HepG2 (cell line): ENCODE measurements around the gene ABL2. TPM values are rescaled to one million over a fixed set of nuclear protein-coding genes. Genes with fewer than 3 reads are reported as not detected.

Experiments
- ATAC-seq: fragments of 200-7000 bp; cut with Tn5 transposase; 3 replicates; pipeline ENCODE4 v1.9.1; 2020; ENCODE audit warnings: mild to moderate bottlenecking, moderate library complexity
- BruUV-seq: library from RNA; stranded (reverse); fragments of 400-500 nt; replicated peaks from 2 replicates; lab custom pipeline; 2021; lab: Mats Ljungman, UMichigan
- CTCF ChIA-PET: fragments of 300-600 bp; formaldehyde crosslinking; extraction: SDS; loops from one replicate; lab custom pipeline; 2021; ENCODE audit warnings: low total read pairs, inconsistent platforms, low intra/inter-chr PET ratio; lab: Yijun Ruan, JAX
- POLR2A ChIA-PET: fragments of 350-600 bp; sonication (Branson Sonifier 250); formaldehyde crosslinking; loops from one replicate; lab custom pipeline; 2020; ENCODE audit warnings: antibody characterized with exemption, inconsistent platforms; lab: Yijun Ruan, JAX
- DNase-seq: peaks from one replicate; pipeline ENCODE4 v3.0.0-alpha.2; 2015; ENCODE audit warnings: low spot score
- FAIRE-seq: peaks from 3 replicates; lab custom pipeline; 2011; peaks lifted over from hg19 to GRCh38; lab: Jason Lieb, UNC
- H2AFZ ChIP-seq: one replicate; pipeline ENCODE4 v1.6.1; 2011; ENCODE audit warnings: low read length, inconsistent platforms
- H3K27ac ChIP-seq: fragments of 300-600 bp; 3 replicates; pipeline ENCODE4 v1.8.0; 2011; ENCODE audit warnings: mixed run types, mild to moderate bottlenecking, mixed read lengths, low read length, inconsistent platforms; ENCODE audit not compliant: insufficient read depth; ENCODE audit errors: extremely low read length
- H3K27me3 ChIP-seq, 2 experiments: fragments of 200-600 bp in 1 of 2; 2 replicates in 1 of 2; 3 replicates in 1 of 2; pipeline versions ENCODE4 v1.6.0 to v1.8.0; 2011; ENCODE audit warnings: low read length in 2 of 2, mild to moderate bottlenecking in 2 of 2, moderate library complexity in 2 of 2, inconsistent platforms in 1 of 2; ENCODE audit not compliant: insufficient read depth in 2 of 2, control insufficient read depth in 1 of 2
- H3K36me3 ChIP-seq, 2 experiments: fragments of 200-600 bp in 1 of 2; replicated peaks in 1 of 2; 2 replicates in 1 of 2; 3 replicates in 1 of 2; pipeline versions ENCODE4 v1.5.1 to v1.8.0; 2011; ENCODE audit warnings: low read length in 2 of 2, inconsistent platforms in 1 of 2; ENCODE audit not compliant: insufficient read depth in 2 of 2, control insufficient read depth in 1 of 2
- H3K4me1 ChIP-seq: 2 replicates; pipeline ENCODE4 v1.5.1; 2012; ENCODE audit warnings: low read length, inconsistent platforms; ENCODE audit not compliant: insufficient read depth
- H3K4me2 ChIP-seq: 2 replicates; pipeline ENCODE4 v1.6.0; 2011; ENCODE audit warnings: low read depth, low read length, inconsistent platforms
- H3K4me3 ChIP-seq, 3 experiments: fragments of 200-600 bp in 1 of 3; sonication (generic), shearing (Covaris generic) in 1 of 3; replicated peaks in 1 of 3; 2 replicates each; pipeline ENCODE4 v1.5.1; 2011 to 2016; ENCODE audit warnings: low read length in 3 of 3, inconsistent platforms in 2 of 3, low read depth in 2 of 3, mild to moderate bottlenecking in 2 of 3, control low read depth in 1 of 3, mixed read lengths in 1 of 3; ENCODE audit not compliant: insufficient read depth in 1 of 3
- H3K79me2 ChIP-seq: one replicate; pipeline ENCODE4 v1.6.1; 2011; ENCODE audit warnings: low read length, inconsistent platforms; ENCODE audit not compliant: insufficient read depth
- H3K9ac ChIP-seq: 2 replicates; pipeline ENCODE4 v1.6.0; 2011; ENCODE audit warnings: mild to moderate bottlenecking, low read depth, low read length, inconsistent platforms; ENCODE audit not compliant: insufficient read depth
- H3K9me3 ChIP-seq: 2 replicates; pipeline ENCODE4 v1.5.1; 2012; ENCODE audit warnings: mild to moderate bottlenecking, low read length
- H4K20me1 ChIP-seq: 2 replicates; pipeline ENCODE4 v1.6.0; 2011; ENCODE audit warnings: inconsistent platforms, mild to moderate bottlenecking, low read length, moderate library complexity; ENCODE audit not compliant: insufficient read depth
- EP300 ChIP-seq, 3 experiments: sonication (generic) in 1 of 3; formaldehyde crosslinking in 1 of 3; IDR thresholded peaks; 2 replicates each; pipeline versions ENCODE4 v1.5.1 to v1.6.1; 2011 to 2020; ENCODE audit warnings: low read depth in 2 of 3, low read length in 2 of 3, borderline replicate concordance in 1 of 3, improper control_type of control experiment in 1 of 3, mild to moderate bottlenecking in 1 of 3, missing genetic modification reagents in 1 of 3, moderate library complexity in 1 of 3
- GATAD2A ChIP-seq: IDR thresholded peaks from 2 replicates; pipeline ENCODE4 v1.6.1; 2016
- HNRNPL ChIP-seq: fragments of 200-400 bp; formaldehyde crosslinking; IDR thresholded peaks from 2 replicates; pipeline ENCODE4 v1.6.1; 2017; ENCODE audit warnings: mild to moderate bottlenecking, low read depth, low read length
- RARA ChIP-seq: IDR thresholded peaks from 2 replicates; pipeline ENCODE4 v1.6.1; 2016; ENCODE audit warnings: missing genetic modification reagents, missing compliant biosample characterization
- RXRA ChIP-seq: sonication (generic); formaldehyde crosslinking; IDR thresholded peaks from 2 replicates; pipeline ENCODE4 v1.5.1; 2020; ENCODE audit warnings: missing genetic modification reagents
- SAFB2 ChIP-seq: sonication (generic); formaldehyde crosslinking; IDR thresholded peaks from 2 replicates; pipeline ENCODE4 v1.5.1; 2020; ENCODE audit warnings: missing genetic modification reagents, low read depth, mild to moderate bottlenecking, borderline replicate concordance
- SP5 ChIP-seq: IDR thresholded peaks from 2 replicates; pipeline ENCODE4 v1.6.1; 2016; ENCODE audit warnings: low read depth, borderline replicate concordance
- ZBTB38 ChIP-seq: sonication (generic); formaldehyde crosslinking; IDR thresholded peaks from 2 replicates; pipeline ENCODE4 v1.5.1; 2020; ENCODE audit warnings: mild to moderate bottlenecking, missing genetic modification reagents
- ZFP36L1 ChIP-seq: sonication (generic); formaldehyde crosslinking; IDR thresholded peaks from 2 replicates; pipeline ENCODE4 v1.8.0; 2022; ENCODE audit warnings: mild to moderate bottlenecking, missing genetic modification reagents, moderate library complexity
- ZFP82 ChIP-seq: sonication (generic); formaldehyde crosslinking; IDR thresholded peaks from 2 replicates; pipeline ENCODE4 v1.5.1; 2020; ENCODE audit warnings: mild to moderate bottlenecking, missing genetic modification reagents, borderline replicate concordance
- ZNF431 ChIP-seq: sonication (generic); formaldehyde crosslinking; IDR thresholded peaks from 2 replicates; pipeline ENCODE4 v1.9.0; 2022; ENCODE audit warnings: missing genetic modification reagents, low read depth, mild to moderate bottlenecking, borderline replicate concordance
- ZNF552 ChIP-seq: sonication (generic); formaldehyde crosslinking; IDR thresholded peaks from 2 replicates; pipeline ENCODE4 v1.9.0; 2022; ENCODE audit warnings: missing genetic modification reagents, mild to moderate bottlenecking, borderline replicate concordance
- ZNF703 ChIP-seq: sonication (generic); formaldehyde crosslinking; IDR thresholded peaks from 2 replicates; pipeline ENCODE4 v1.5.1; 2020; ENCODE audit warnings: missing genetic modification reagents, mild to moderate bottlenecking, moderate library complexity, borderline replicate concordance
- in situ Hi-C: cut with HindIII; loops from 2 replicates; pipeline ENCODE4 v1.10.0; 2017; ENCODE audit warnings: low pct_unique_long_range_greater_than_20kb; ENCODE audit not compliant: extremely low pct_ligation_motif_present
- intact Hi-C: fragments of 100-400 bp; cut with micrococcal nuclease; formaldehyde crosslinking; loops from one replicate; pipeline ENCODE4 v1.10.0; 2022; ENCODE audit not compliant: unreplicated experiment
- polyA plus RNA-seq, 8 experiments: library from polyadenylated mRNA; depleted of rRNA in 3 of 8; stranded (reverse) in 7 of 8; unstranded in 1 of 8; fragments of >200 nt; fragmentation: Illumina TruSeq in 4 of 8; extraction: Trizol in 4 of 8; gene quantifications; 2 replicates each; pipeline versions ENCODE4 v1.2.1 to v1.2.3, GENCODE V29; 2011 to 2016; ENCODE audit warnings: low read depth in 4 of 8, missing spikeins in 1 of 8, mixed read lengths in 1 of 8; ENCODE audit not compliant: insufficient read depth in 1 of 8
- total RNA-seq, 5 experiments: library from RNA; depleted of rRNA; stranded (reverse); fragments of >200 nt; fragmentation: Illumina TruSeq; extraction: Trizol; gene quantifications; 2 replicates each; pipeline ENCODE4 v1.2.3, GENCODE V29; 2016; ENCODE audit warnings: low read depth in 1 of 5
- TF ChIP-seq, protein P1 (sequence below): sonication (generic); IDR thresholded peaks from 2 replicates; pipeline ENCODE4 v1.6.1; 2016; ENCODE audit warnings: low read depth, borderline replicate concordance
- TF ChIP-seq, protein P2 (sequence below): sonication (generic); formaldehyde crosslinking; IDR thresholded peaks from 2 replicates; pipeline ENCODE4 v1.4.0; 2020; ENCODE audit warnings: mild to moderate bottlenecking, missing genetic modification reagents
- TF ChIP-seq, protein P3 (sequence below): sonication (generic); formaldehyde crosslinking; IDR thresholded peaks from 2 replicates; pipeline ENCODE4 v1.5.1; 2020; ENCODE audit warnings: missing genetic modification reagents, mild to moderate bottlenecking, borderline replicate concordance

ABL2 gene
- total and polyA plus RNA-seq, 2 of the 13 experiments (the other 11 are each of a cell fraction or from before 2014, with no cell fraction given), result 5.8 to 6.0 TPM

DNA sequence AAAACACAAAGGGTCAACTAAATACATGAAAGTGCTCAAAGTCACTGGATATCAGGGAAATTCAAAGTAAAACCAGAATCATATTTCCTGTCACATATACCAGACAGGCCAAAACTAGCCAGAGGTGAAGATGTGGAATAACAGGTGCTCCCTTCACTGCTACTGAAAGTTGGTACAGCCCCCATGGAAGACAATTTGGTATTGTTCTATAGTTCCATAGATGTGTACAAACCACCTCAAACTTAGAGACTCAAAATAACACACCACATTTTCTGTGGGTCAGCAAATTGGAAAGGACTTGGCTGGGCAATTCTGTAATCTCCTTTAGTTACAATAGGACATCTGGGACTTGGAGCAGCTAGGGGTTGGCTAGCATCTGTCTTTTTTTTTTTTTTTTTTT is 39.6 kb upstream of the ABL2 start:
- H3K4me2 ChIP-seq, result no peak overlapping the region
- no peak overlapping the region for H2AFZ ChIP-seq
- H3K27ac ChIP-seq, result no peak overlapping the region
- H3K4me3 ChIP-seq, result no peak overlapping the region
- DNase-seq (no peak), FAIRE-seq (no peak), ATAC-seq (no peak)
- CTCF ChIA-PET, result no interaction called here
- H3K79me2 ChIP-seq, result no peaks in the 10 kb centered on the region
- H3K9ac ChIP-seq, result no peak overlapping the region
- no peaks in the 10 kb centered on the region for H3K36me3 ChIP-seq
- H3K27me3 ChIP-seq, result no peaks in the 10 kb centered on the region
- POLR2A ChIA-PET, result interaction anchor here (0.7 kb wide), 1 partner anchor 885 kb away, joined by 3 read pairs; no protein-coding TSS in a partner anchor
- no peaks in the 10 kb centered on the region for H3K9me3 ChIP-seq
- H3K4me1 ChIP-seq, result no peaks in the 10 kb centered on the region
- in situ Hi-C loops (loop anchor here (25.0 kb wide), 1 partner anchor 318 kb away; the partner anchor contains the start of genes NPHS2 and TDRD5), intact Hi-C loops (no loop called here)
- H4K20me1 ChIP-seq, result no peaks in the 10 kb centered on the region
- no TSS peak for BruUV-seq
- no peak for TF ChIP-seq EP300 (IDR thresholded peaks at IDR 0.05; ENCODE audit: low read depth in 2 of 2, low read length in 2 of 2)
- no peak for TF ChIP-seq EP300 (CRISPR knock-in tag; IDR thresholded peaks at IDR 0.05; ENCODE audit: borderline replicate concordance)
- TF ChIP-seq ZNF431 (CRISPR knock-in tag), result no peak
- TF ChIP-seq ZFP82, result no peak
- TF ChIP-seq, protein P1, sequence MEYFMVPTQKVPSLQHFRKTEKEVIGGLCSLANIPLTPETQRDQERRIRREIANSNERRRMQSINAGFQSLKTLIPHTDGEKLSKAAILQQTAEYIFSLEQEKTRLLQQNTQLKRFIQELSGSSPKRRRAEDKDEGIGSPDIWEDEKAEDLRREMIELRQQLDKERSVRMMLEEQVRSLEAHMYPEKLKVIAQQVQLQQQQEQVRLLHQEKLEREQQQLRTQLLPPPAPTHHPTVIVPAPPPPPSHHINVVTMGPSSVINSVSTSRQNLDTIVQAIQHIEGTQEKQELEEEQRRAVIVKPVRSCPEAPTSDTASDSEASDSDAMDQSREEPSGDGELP, result no peak
- TF ChIP-seq RARA, result no peak
- TF ChIP-seq HNRNPL, result no peak
- TF ChIP-seq RXRA (CRISPR knock-in tag), result no peak
- TF ChIP-seq ZNF703 (CRISPR knock-in tag), result no peak
- no peak for TF ChIP-seq ZNF552 (CRISPR knock-in tag)
- TF ChIP-seq GATAD2A (CRISPR knock-in tag), result no peak
- no peak for TF ChIP-seq SAFB2 (CRISPR knock-in tag)
- no peak for TF ChIP-seq ZFP36L1 (CRISPR knock-in tag)
- TF ChIP-seq, protein P2, sequence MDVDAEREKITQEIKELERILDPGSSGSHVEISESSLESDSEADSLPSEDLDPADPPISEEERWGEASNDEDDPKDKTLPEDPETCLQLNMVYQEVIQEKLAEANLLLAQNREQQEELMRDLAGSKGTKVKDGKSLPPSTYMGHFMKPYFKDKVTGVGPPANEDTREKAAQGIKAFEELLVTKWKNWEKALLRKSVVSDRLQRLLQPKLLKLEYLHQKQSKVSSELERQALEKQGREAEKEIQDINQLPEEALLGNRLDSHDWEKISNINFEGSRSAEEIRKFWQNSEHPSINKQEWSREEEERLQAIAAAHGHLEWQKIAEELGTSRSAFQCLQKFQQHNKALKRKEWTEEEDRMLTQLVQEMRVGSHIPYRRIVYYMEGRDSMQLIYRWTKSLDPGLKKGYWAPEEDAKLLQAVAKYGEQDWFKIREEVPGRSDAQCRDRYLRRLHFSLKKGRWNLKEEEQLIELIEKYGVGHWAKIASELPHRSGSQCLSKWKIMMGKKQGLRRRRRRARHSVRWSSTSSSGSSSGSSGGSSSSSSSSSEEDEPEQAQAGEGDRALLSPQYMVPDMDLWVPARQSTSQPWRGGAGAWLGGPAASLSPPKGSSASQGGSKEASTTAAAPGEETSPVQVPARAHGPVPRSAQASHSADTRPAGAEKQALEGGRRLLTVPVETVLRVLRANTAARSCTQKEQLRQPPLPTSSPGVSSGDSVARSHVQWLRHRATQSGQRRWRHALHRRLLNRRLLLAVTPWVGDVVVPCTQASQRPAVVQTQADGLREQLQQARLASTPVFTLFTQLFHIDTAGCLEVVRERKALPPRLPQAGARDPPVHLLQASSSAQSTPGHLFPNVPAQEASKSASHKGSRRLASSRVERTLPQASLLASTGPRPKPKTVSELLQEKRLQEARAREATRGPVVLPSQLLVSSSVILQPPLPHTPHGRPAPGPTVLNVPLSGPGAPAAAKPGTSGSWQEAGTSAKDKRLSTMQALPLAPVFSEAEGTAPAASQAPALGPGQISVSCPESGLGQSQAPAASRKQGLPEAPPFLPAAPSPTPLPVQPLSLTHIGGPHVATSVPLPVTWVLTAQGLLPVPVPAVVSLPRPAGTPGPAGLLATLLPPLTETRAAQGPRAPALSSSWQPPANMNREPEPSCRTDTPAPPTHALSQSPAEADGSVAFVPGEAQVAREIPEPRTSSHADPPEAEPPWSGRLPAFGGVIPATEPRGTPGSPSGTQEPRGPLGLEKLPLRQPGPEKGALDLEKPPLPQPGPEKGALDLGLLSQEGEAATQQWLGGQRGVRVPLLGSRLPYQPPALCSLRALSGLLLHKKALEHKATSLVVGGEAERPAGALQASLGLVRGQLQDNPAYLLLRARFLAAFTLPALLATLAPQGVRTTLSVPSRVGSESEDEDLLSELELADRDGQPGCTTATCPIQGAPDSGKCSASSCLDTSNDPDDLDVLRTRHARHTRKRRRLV (CRISPR knock-in tag), result no peak
- TF ChIP-seq SP5 (CRISPR knock-in tag), result no peak
- TF ChIP-seq, protein P3, sequence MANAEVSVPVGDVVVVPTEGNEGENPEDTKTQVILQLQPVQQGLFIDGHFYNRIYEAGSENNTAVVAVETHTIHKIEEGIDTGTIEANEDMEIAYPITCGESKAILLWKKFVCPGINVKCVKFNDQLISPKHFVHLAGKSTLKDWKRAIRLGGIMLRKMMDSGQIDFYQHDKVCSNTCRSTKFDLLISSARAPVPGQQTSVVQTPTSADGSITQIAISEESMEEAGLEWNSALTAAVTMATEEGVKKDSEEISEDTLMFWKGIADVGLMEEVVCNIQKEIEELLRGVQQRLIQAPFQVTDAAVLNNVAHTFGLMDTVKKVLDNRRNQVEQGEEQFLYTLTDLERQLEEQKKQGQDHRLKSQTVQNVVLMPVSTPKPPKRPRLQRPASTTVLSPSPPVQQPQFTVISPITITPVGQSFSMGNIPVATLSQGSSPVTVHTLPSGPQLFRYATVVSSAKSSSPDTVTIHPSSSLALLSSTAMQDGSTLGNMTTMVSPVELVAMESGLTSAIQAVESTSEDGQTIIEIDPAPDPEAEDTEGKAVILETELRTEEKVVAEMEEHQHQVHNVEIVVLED (CRISPR knock-in tag), result no peak
- TF ChIP-seq ZBTB38 (CRISPR knock-in tag), result no peak
